ENCODE data around the gene LMO1.

DNA sequence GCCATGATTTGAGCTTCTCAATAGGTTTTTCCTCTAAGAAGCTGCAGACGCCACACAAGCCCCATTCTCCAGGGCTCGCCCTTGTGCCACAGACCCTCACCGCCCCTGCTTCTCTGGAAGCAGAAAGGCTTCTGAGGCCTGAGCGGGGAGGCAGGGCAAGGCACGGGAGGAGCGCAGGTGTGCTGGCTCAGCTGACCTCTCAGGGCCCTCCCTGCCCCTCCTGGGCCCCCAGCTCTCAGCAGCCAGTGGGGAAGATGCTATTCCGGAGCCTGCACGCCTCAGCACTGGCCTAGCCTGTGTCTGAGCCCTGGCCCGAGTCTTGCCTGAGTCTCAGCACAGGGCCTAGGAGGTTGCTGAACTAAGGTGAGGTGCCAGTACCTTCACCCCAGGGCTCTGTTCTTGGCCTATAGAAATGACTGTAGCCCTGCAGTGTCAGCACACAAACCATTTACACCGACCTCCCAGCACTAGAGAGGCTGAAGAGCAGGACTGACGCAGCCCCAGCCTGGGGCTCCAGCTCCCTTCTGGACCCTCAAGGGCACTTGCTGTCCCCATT, 47.1 kb upstream of the LMO1 start:
- no peak for TF ChIP-seq CTCF (conservative IDR thresholded peaks at IDR 0.05; ENCODE audit: low read length)
- no peak for TF ChIP-seq EZH2phosphoT487 (IDR thresholded peaks at IDR 0.05; ENCODE audit: borderline replicate concordance, low read depth, low read length)

Measured in OCI-LY7 (cell line).